ENCODE results near the gene NPC1.
"Not testable (repeated sequence)": the region's sequence is repeated elsewhere in the genome, so short reads cannot be mapped to it uniquely, and the experiment has no call there.

The NPC1 gene

GRCh38 chr18:23565916-23566547 lies 20.3 kb downstream of the NPC1 start:
- no peak overlapping the region for H3K27ac ChIP-seq (ENCODE audit: low read depth, low read length)
- no peaks in the 10 kb centered on the region for H3K79me2 ChIP-seq (ENCODE audit: control insufficient read depth, insufficient read depth, low read length, unreplicated experiment)
- H3K4me3 ChIP-seq (ENCODE audit: low read depth, low read length): no peak overlapping the region
- H3K36me3 ChIP-seq (ENCODE audit: insufficient read depth, low read length): peaks cover 45% of the 10 kb centered on the region
- peaks cover 12% of the 10 kb centered on the region for H3K4me1 ChIP-seq (ENCODE audit: control insufficient read depth, insufficient read depth, low read length, unreplicated experiment)
- no peak overlapping the region for H2AFZ ChIP-seq (ENCODE audit: low read length, unreplicated experiment)
- no peaks in the 10 kb centered on the region for H3K27me3 ChIP-seq (ENCODE audit: insufficient read depth, low read length)

DNA sequence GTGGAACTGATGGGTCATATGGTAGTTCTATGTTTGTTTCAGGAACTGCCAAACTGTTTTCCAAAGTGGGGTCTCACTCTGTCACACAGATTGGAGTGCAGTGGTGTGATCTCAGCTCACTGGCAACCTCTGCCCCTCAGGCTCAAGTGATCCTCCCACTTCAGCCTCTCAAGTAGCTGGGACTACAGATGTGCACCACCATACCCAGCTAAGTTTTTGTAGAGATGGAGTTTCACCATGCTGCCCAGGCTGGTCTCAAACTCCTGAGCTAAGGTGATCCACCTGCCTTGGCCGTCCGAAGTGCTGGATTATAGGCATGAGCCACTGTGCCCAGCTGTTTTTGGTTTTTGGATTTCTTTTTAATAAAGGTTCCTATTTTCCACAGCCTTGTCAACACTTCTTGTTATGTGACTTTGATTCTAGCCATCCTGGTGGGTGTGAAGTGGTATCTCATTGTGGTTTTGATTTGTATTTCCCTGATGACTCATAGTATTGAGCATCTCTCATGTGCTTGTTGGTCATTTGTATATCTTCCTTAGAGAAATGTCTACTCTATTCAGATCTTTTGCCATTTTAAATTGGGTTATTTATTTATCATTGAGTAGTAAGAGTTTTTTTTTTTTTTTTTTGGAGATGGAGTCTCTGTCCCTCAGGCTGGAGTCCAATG lies 22.8 kb downstream of the NPC1 start:
- Histone ChIP-seq H3K27ac (ENCODE audit: low read depth, low read length) (no peak overlapping the region; the same call in 1 of the 2 replicates), H3K4me3 (ENCODE audit: low read depth, low read length) (no peak overlapping the region), H3K4me1 (ENCODE audit: control insufficient read depth, insufficient read depth, low read length, unreplicated experiment) (peaks cover 12% of the 10 kb centered on the region), H3K79me2 (ENCODE audit: control insufficient read depth, insufficient read depth, low read length, unreplicated experiment) (no peaks in the 10 kb centered on the region), H2AFZ (ENCODE audit: low read length, unreplicated experiment) (no peak overlapping the region), H3K27me3 (ENCODE audit: insufficient read depth, low read length) (no peaks in the 10 kb centered on the region), H3K36me3 (ENCODE audit: insufficient read depth, low read length) (peaks cover 38% of the 10 kb centered on the region)

GRCh38 chr18:23560186-23560585 lies 26.1 kb downstream of the NPC1 start:
- Histone ChIP-seq H2AFZ (ENCODE audit: low read length, unreplicated experiment) (no peak overlapping the region), H3K4me1 (ENCODE audit: control insufficient read depth, insufficient read depth, low read length, unreplicated experiment) (peaks cover 12% of the 10 kb centered on the region), H3K27ac (ENCODE audit: low read depth, low read length) (no peak overlapping the region), H3K27me3 (ENCODE audit: insufficient read depth, low read length) (no peaks in the 10 kb centered on the region), H3K79me2 (ENCODE audit: control insufficient read depth, insufficient read depth, low read length, unreplicated experiment) (no peaks in the 10 kb centered on the region), H3K36me3 (ENCODE audit: insufficient read depth, low read length) (peaks cover 33% of the 10 kb centered on the region), H3K4me3 (ENCODE audit: low read depth, low read length) (no peak overlapping the region)

DNA sequence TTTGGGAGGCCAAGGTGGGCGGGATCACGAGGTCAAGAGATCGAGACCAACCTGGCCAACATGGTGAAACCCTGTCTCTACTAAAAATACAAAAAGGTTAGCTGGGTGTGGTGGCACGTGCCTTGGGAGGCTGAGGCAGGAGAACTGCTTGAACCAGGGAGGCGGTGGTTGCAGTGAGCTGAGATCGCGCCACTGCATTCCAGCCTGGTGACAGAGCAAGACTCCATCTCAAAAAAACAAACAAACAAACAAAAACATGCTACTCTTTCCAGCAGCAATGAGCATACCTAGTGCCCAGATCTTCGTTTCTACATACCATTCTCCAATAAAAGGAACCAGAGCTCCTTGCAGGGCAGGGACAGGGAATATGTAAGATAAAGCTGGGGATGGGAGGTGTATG lies 28.8 kb downstream of the NPC1 start:
- peaks cover 34% of the 10 kb centered on the region for H3K36me3 ChIP-seq (ENCODE audit: insufficient read depth, low read length)
- H3K79me2 ChIP-seq (ENCODE audit: control insufficient read depth, insufficient read depth, low read length, unreplicated experiment); H2AFZ ChIP-seq (ENCODE audit: low read length, unreplicated experiment); H3K27ac ChIP-seq (ENCODE audit: low read depth, low read length); H3K4me3 ChIP-seq (ENCODE audit: low read depth, low read length); H3K27me3 ChIP-seq (ENCODE audit: insufficient read depth, low read length); H3K4me1 ChIP-seq (ENCODE audit: control insufficient read depth, insufficient read depth, low read length, unreplicated experiment): not testable (repeated sequence)

GRCh38 chr18:23556145-23556780 lies 30.0 kb downstream of the NPC1 start:
- Histone ChIP-seq H3K79me2 (ENCODE audit: control insufficient read depth, insufficient read depth, low read length, unreplicated experiment) (no peaks in the 10 kb centered on the region), H3K36me3 (ENCODE audit: insufficient read depth, low read length) (peaks cover 30% of the 10 kb centered on the region), H3K27ac (ENCODE audit: low read depth, low read length) (no peak overlapping the region), H3K27me3 (ENCODE audit: insufficient read depth, low read length) (no peaks in the 10 kb centered on the region), H3K4me1 (ENCODE audit: control insufficient read depth, insufficient read depth, low read length, unreplicated experiment) (no peaks in the 10 kb centered on the region), H2AFZ (ENCODE audit: low read length, unreplicated experiment) (no peak overlapping the region), H3K4me3 (ENCODE audit: low read depth, low read length) (no peak overlapping the region)

DNA sequence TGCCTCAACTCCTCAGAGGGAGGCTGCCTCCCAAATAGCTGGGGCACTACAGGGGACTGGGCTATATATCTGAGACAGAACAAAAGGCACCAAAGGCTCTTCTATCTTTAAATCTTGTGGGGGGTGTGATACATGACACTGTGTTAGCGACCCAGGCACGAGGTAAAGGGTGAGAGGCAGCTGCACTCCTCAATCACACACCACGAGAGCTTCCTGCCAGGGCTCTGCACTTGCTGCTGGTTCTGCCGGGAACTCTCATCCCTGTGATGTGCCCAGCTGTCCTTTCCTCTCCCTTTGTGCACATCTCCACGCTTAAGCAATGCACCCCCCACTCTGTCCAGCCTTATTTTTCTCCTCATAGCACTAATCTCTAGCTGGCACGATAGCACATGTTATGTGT lies 32.4 kb downstream of the NPC1 start:
- Histone ChIP-seq H3K27ac (ENCODE audit: low read depth, low read length) (no peak overlapping the region), H3K36me3 (ENCODE audit: insufficient read depth, low read length) (peaks cover 21% of the 10 kb centered on the region), H3K79me2 (ENCODE audit: control insufficient read depth, insufficient read depth, low read length, unreplicated experiment) (no peaks in the 10 kb centered on the region)

DNA sequence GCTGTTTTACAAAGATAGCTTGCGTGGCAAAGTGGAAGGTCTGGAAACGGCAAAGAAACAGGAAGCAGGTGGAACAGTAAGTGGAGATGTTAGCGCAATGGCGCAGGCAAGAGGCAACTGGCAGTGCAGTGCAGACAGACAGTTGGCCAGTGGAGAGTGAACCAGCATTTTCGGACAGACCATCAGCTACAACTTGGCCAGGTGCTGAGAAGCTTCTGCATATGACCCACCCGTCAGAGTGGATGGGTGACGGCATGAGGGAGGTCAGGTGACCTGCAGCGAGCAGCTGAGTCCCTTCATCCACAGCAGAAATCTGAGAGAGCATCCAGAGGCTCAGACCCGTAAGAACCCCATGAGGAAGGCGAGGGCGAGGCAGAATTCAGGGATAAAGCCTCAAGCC lies 33.8 kb downstream of the NPC1 start:
- Histone ChIP-seq H3K36me3 (ENCODE audit: insufficient read depth, low read length) (peaks cover 26% of the 10 kb centered on the region), H2AFZ (ENCODE audit: low read length, unreplicated experiment) (no peak overlapping the region), H3K27me3 (ENCODE audit: insufficient read depth, low read length) (no peaks in the 10 kb centered on the region), H3K4me1 (ENCODE audit: control insufficient read depth, insufficient read depth, low read length, unreplicated experiment) (no peaks in the 10 kb centered on the region), H3K4me3 (ENCODE audit: low read depth, low read length) (no peak overlapping the region), H3K27ac (ENCODE audit: low read depth, low read length) (no peak overlapping the region), H3K79me2 (ENCODE audit: control insufficient read depth, insufficient read depth, low read length, unreplicated experiment) (no peaks in the 10 kb centered on the region)

More for the DNA sequence above, 32.4 kb downstream of the NPC1 start:
- H3K27me3 ChIP-seq (ENCODE audit: insufficient read depth, low read length): no peaks in the 10 kb centered on the region
- no peak overlapping the region for H2AFZ ChIP-seq (ENCODE audit: low read length, unreplicated experiment)
- H3K4me1 ChIP-seq (ENCODE audit: control insufficient read depth, insufficient read depth, low read length, unreplicated experiment): no peaks in the 10 kb centered on the region
- H3K4me3 ChIP-seq (ENCODE audit: low read depth, low read length): no peak overlapping the region

- Histone ChIP-seq H3K4me1 (ENCODE audit: control insufficient read depth, insufficient read depth, low read length, unreplicated experiment) (no peaks in the 10 kb centered on the region), H3K27ac (ENCODE audit: low read depth, low read length) (no peak overlapping the region), H3K4me3 (ENCODE audit: low read depth, low read length) (no peak overlapping the region), H3K27me3 (ENCODE audit: insufficient read depth, low read length) (no peaks in the 10 kb centered on the region), H3K36me3 (ENCODE audit: insufficient read depth, low read length) (peaks cover 28% of the 10 kb centered on the region), H3K79me2 (ENCODE audit: control insufficient read depth, insufficient read depth, low read length, unreplicated experiment) (no peaks in the 10 kb centered on the region), H2AFZ (ENCODE audit: low read length, unreplicated experiment) (no peak overlapping the region)
These were observed 34.3 kb downstream of the NPC1 start for GRCh38 chr18:23551978-23552377.

- H3K27ac ChIP-seq (ENCODE audit: low read depth, low read length): no peak overlapping the region
- no peaks in the 10 kb centered on the region for H3K4me1 ChIP-seq (ENCODE audit: control insufficient read depth, insufficient read depth, low read length, unreplicated experiment)
- H3K79me2 ChIP-seq (ENCODE audit: control insufficient read depth, insufficient read depth, low read length, unreplicated experiment): no peaks in the 10 kb centered on the region
- no peak overlapping the region for H3K4me3 ChIP-seq (ENCODE audit: low read depth, low read length)
- peaks cover 26% of the 10 kb centered on the region for H3K36me3 ChIP-seq (ENCODE audit: insufficient read depth, low read length)
- H3K27me3 ChIP-seq (ENCODE audit: insufficient read depth, low read length): no peaks in the 10 kb centered on the region
- no peak overlapping the region for H2AFZ ChIP-seq (ENCODE audit: low read length, unreplicated experiment)
These were observed 35.4 kb downstream of the NPC1 start for GRCh38 chr18:23550898-23551297.

- Histone ChIP-seq H3K79me2 (ENCODE audit: control insufficient read depth, insufficient read depth, low read length, unreplicated experiment) (no peaks in the 10 kb centered on the region), H3K36me3 (ENCODE audit: insufficient read depth, low read length) (peaks cover 24% of the 10 kb centered on the region), H3K27ac (ENCODE audit: low read depth, low read length) (no peak overlapping the region), H2AFZ (ENCODE audit: low read length, unreplicated experiment) (no peak overlapping the region), H3K4me1 (ENCODE audit: control insufficient read depth, insufficient read depth, low read length, unreplicated experiment) (no peaks in the 10 kb centered on the region), H3K4me3 (ENCODE audit: low read depth, low read length) (no peak overlapping the region), H3K27me3 (ENCODE audit: insufficient read depth, low read length) (no peaks in the 10 kb centered on the region)
These were observed 37.6 kb downstream of the NPC1 start for GRCh38 chr18:23548719-23549118.

DNA sequence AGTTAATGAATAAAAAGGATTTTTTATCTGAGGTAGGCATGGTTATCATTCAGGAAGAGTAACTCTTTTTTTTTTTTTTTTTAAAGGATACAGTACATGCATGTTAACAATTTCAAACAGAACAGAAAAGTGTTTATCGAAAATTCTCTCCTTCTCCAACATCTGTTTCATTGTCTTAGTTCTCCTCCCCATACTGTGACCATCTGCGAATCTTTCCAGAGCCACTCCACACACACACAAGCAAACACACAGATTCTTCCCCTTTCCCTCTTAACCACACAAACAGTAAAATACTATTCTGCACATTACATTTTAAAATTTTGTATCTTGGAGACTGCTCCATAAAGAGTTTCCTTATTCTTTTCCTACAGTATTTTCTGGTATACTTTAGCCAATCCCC lies 38.0 kb downstream of the NPC1 start:
- H3K27ac ChIP-seq (ENCODE audit: low read depth, low read length): no peak overlapping the region; the same call in 1 of the 2 replicates
- no peaks in the 10 kb centered on the region for H3K27me3 ChIP-seq (ENCODE audit: insufficient read depth, low read length)
- no peak overlapping the region for H2AFZ ChIP-seq (ENCODE audit: low read length, unreplicated experiment)
- no peaks in the 10 kb centered on the region for H3K4me1 ChIP-seq (ENCODE audit: control insufficient read depth, insufficient read depth, low read length, unreplicated experiment)
- H3K79me2 ChIP-seq (ENCODE audit: control insufficient read depth, insufficient read depth, low read length, unreplicated experiment): no peaks in the 10 kb centered on the region
- H3K4me3 ChIP-seq (ENCODE audit: low read depth, low read length): no peak overlapping the region
- peaks cover 20% of the 10 kb centered on the region for H3K36me3 ChIP-seq (ENCODE audit: insufficient read depth, low read length)
